BLaER1 treated with 17β-estradiol and CSF1 and Interleukin-3, amounts not matched to agents 10 nM and 100 nM (cell line): Measurements from ENCODE around the gene NOLC1.

Source experiments
- H3K27ac ChIP-seq, 11 experiments: shearing (Covaris generic); formaldehyde crosslinking; 2 replicates each; pipeline ENCODE4 v1.8.1; 2022
- H3K27me3 ChIP-seq, 11 experiments: shearing (Covaris generic); formaldehyde crosslinking; 2 replicates each; pipeline ENCODE4 v1.8.1; 2022
- H3K36me3 ChIP-seq, 11 experiments: shearing (Covaris generic); formaldehyde crosslinking; 2 replicates each; pipeline ENCODE4 v1.8.1; 2022
- H3K4me1 ChIP-seq, 10 experiments: shearing (Covaris generic); formaldehyde crosslinking; 2 replicates each; pipeline ENCODE4 v1.8.1; 2022
- H3K4me2 ChIP-seq, 11 experiments: shearing (Covaris generic); formaldehyde crosslinking; 2 replicates each; pipeline ENCODE4 v1.8.1; 2022
- H3K4me3 ChIP-seq, 10 experiments: shearing (Covaris generic); formaldehyde crosslinking; 2 replicates each; pipeline ENCODE4 v1.8.1; 2022
- H3K9ac ChIP-seq, 11 experiments: shearing (Covaris generic); formaldehyde crosslinking; 2 replicates each; pipeline ENCODE4 v1.8.1; 2022
- H3K9me3 ChIP-seq, 11 experiments: shearing (Covaris generic); formaldehyde crosslinking; replicated peaks in 1 of 11; 2 replicates each; pipeline ENCODE4 v1.8.1; 2022
- H4K20me1 ChIP-seq, 11 experiments: shearing (Covaris generic); formaldehyde crosslinking; 2 replicates each; pipeline ENCODE4 v1.8.1; 2022
- Cebpa-rat ChIP-seq, 11 experiments: shearing (Covaris generic); IDR thresholded peaks; 2 replicates each; pipeline ENCODE4 v1.8.1; 2022

Gene NOLC1

DNA sequence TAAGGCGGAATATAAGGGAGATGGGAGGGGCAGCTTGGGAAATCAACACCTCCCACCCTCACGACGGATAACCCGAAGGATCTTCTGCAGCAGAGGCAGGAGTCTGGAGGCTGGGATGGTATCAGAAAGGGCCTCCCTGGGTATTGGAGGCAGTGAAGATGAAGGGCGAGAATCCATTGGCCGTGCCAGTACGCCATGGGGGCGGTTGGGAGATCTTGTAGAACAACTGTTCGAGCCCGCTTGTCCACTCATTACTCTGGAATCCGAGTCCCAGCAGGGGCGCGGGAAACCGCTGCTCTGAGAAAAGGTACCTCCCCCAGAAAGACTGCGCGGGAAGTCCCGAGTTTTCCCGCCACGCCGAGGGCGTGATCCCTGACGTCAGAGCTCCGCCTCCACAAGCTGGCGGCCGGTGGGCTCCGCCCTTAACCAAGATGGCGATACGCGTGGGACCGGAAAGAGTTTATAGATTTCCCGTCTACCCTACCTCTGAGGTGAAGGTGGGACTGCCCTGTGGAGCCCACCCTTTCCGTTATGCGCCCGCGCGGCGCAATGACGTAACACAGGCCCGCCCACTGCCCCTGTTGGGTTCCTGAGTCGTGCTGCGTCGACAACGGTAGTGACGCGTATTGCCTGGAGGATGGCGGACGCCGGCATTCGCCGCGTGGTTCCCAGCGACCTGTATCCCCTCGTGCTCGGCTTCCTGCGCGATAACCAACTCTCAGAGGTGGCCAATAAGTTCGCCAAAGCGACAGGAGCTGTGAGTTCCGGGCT lies at the start of gene NOLC1:
Gene NOLC1, plus strand, starts transcription at position 616 of the 771 bp plus-strand sequence. Its CDS starts 22 bp downstream, at position 638.
- peak within 1 kb of the TSS; percentile 63 to 95 (median 89) for H3K27ac ChIP-seq
- peak within 1 kb of the TSS; percentile 79 to 96 (median 90) for H3K9ac ChIP-seq
- H3K36me3 ChIP-seq, result peaks cover 49 to 84% (median 77%) of the 10 kb centered on the region in 11 experiments
- peaks cover 2 to 95% (median 83%) of the 10 kb centered on the region in 11 experiments; a peak in 21 of 22 replicates for H4K20me1 ChIP-seq
- H3K27me3 ChIP-seq, result no peaks in the 10 kb centered on the region
- peaks cover 18 to 44% (median 32%) of the 10 kb centered on the region in 10 experiments for H3K4me1 ChIP-seq
- H3K9me3 ChIP-seq, result no peaks in the 10 kb centered on the region
- TF ChIP-seq Cebpa-rat (IDR thresholded peaks at IDR 0.05), result peak in 1 of 11 experiments; percentile 14; a peak in 1 of 22 replicates
- H3K4me3 ChIP-seq, result peak within 1 kb of the TSS; percentile 63 to 95 (median 90)
- peak within 1 kb of the TSS; percentile 79 to 100 (median 91) for H3K4me2 ChIP-seq

DNA sequence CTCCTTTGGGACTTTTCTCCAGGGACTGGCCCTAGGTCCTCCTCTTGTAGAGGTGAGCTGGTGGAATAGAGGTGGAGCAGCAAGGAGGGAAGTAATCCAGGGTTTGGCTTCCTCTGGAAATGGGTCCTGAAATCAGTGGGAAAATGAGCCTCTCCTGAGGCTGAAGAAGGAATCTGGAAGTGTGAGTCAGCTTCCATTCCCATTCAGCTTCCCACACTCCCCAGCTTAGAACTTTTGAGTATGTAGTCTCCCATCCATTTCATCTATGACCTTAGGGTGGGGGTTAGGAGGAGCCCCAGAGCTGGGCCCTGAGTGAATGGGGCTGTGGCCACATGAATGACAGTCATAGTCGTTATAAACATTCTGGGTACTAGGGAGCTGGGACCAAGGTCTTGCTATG lies 49.8 kb upstream of the NOLC1 start:
- Histone ChIP-seq H3K36me3 (peaks cover 11 to 58% (median 34%) of the 10 kb centered on the region in 11 experiments), H3K27me3 (no peaks in the 10 kb centered on the region), H3K9ac (no peak overlapping the region), H3K4me1 (peaks cover 28 to 36% (median 32%) of the 10 kb centered on the region in 10 experiments), H3K9me3 (no peaks in the 10 kb centered on the region), H3K27ac (no peak overlapping the region), H4K20me1 (peaks cover 8 to 35% (median 16%) of the 10 kb centered on the region in 11 experiments; a peak in 18 of 22 replicates), H3K4me2 (no peak overlapping the region), H3K4me3 (no peak overlapping the region)
- no peak for TF ChIP-seq Cebpa-rat (IDR thresholded peaks at IDR 0.05)

GRCh38 chr10:102106998-102107397 lies 45.2 kb upstream of the NOLC1 start:
- Histone ChIP-seq H3K9me3 (no peaks in the 10 kb centered on the region), H4K20me1 (peaks cover 51 to 81% (median 61%) of the 10 kb centered on the region in 11 experiments), H3K27ac (no peak overlapping the region), H3K4me2 (peak overlapping the region in 5 of 11 experiments; percentile 12 to 25 (median 18); a peak in 2 of 22 replicates), H3K4me3 (no peak overlapping the region), H3K9ac (no peak overlapping the region), H3K27me3 (no peaks in the 10 kb centered on the region), H3K4me1 (peaks cover 36 to 68% (median 52%) of the 10 kb centered on the region in 10 experiments), H3K36me3 (peaks cover 55 to 99% (median 79%) of the 10 kb centered on the region in 11 experiments)
- TF ChIP-seq Cebpa-rat (IDR thresholded peaks at IDR 0.05), result no peak

GRCh38 chr10:102109166-102110116 lies 42.7 kb upstream of the NOLC1 start:
- H3K27me3 ChIP-seq, result no peaks in the 10 kb centered on the region
- H3K9ac ChIP-seq, result peak overlapping the region in 1 of 11 experiments; percentile 12; a peak in 1 of 22 replicates
- H3K9me3 ChIP-seq, result no peaks in the 10 kb centered on the region
- peaks cover 73 to 94% (median 85%) of the 10 kb centered on the region in 11 experiments for H4K20me1 ChIP-seq
- H3K4me2 ChIP-seq, result peak overlapping the region in 1 of 11 experiments; percentile 10; a peak in 1 of 22 replicates
- H3K4me3 ChIP-seq, result no peak overlapping the region
- H3K4me1 ChIP-seq, result peaks cover 54 to 80% (median 67%) of the 10 kb centered on the region in 10 experiments
- H3K36me3 ChIP-seq, result peaks cover 55 to 82% (median 71%) of the 10 kb centered on the region in 11 experiments
- H3K27ac ChIP-seq, result no peak overlapping the region
- TF ChIP-seq Cebpa-rat (IDR thresholded peaks at IDR 0.05), result no peak

GRCh38 chr10:102111276-102111675 lies 40.9 kb upstream of the NOLC1 start:
- H3K27me3 ChIP-seq, result no peaks in the 10 kb centered on the region
- peaks cover 71 to 94% (median 80%) of the 10 kb centered on the region in 11 experiments for H4K20me1 ChIP-seq
- no peak for TF ChIP-seq Cebpa-rat (IDR thresholded peaks at IDR 0.05)
- H3K9ac ChIP-seq, result no peak overlapping the region
- H3K9me3 ChIP-seq, result no peaks in the 10 kb centered on the region
- H3K4me1 ChIP-seq, result peaks cover 50 to 75% (median 62%) of the 10 kb centered on the region in 10 experiments
- 0 out of 22 replicates have a peak overlapping the region, but pooled peaks of 1 of the 11 experiments have one; percentile 14 for H3K4me2 ChIP-seq
- peaks cover 55 to 64% (median 58%) of the 10 kb centered on the region in 11 experiments for H3K36me3 ChIP-seq
- H3K4me3 ChIP-seq, result no peak overlapping the region
- 0 out of 22 replicates have a peak overlapping the region, but pooled peaks of 1 of the 11 experiments have one; percentile 8 for H3K27ac ChIP-seq

- no peaks in the 10 kb centered on the region for H3K9me3 ChIP-seq
- H3K9ac ChIP-seq, result peak overlapping the region in 10 of 11 experiments; percentile 89 to 99 (median 96); a peak in 18 of 22 replicates
- H3K4me3 ChIP-seq, result peak overlapping the region; percentile 86 to 95 (median 90); a peak in 16 of 20 replicates
- no peaks in the 10 kb centered on the region for H3K27me3 ChIP-seq
- no peak for TF ChIP-seq Cebpa-rat (IDR thresholded peaks at IDR 0.05)
- peaks cover 45 to 54% (median 48%) of the 10 kb centered on the region in 11 experiments for H3K36me3 ChIP-seq
- peaks cover 50 to 75% (median 64%) of the 10 kb centered on the region in 10 experiments for H3K4me1 ChIP-seq
- H3K4me2 ChIP-seq, result peak overlapping the region; percentile 91 to 99 (median 97)
- peak overlapping the region in 5 of 11 experiments; percentile 17 to 97 (median 85); a peak in 2 of 22 replicates for H3K27ac ChIP-seq
- H4K20me1 ChIP-seq, result peaks cover 68 to 94% (median 70%) of the 10 kb centered on the region in 11 experiments
Observed at GRCh38 chr10:102112210-102112817, 39.9 kb upstream of the NOLC1 start.

GRCh38 chr10:102113261-102113955 lies 38.8 kb upstream of the NOLC1 start:
- Histone ChIP-seq H3K4me1 (peaks cover 59 to 75% (median 66%) of the 10 kb centered on the region in 10 experiments), H3K9ac (peak overlapping the region; percentile 88 to 99 (median 96)), H3K36me3 (peaks cover 34 to 43% (median 37%) of the 10 kb centered on the region in 11 experiments), H3K4me2 (peak overlapping the region; percentile 91 to 99 (median 97)), H3K27ac (peak overlapping the region; percentile 79 to 98 (median 87); a peak in 20 of 22 replicates), H3K27me3 (no peaks in the 10 kb centered on the region), H4K20me1 (peaks cover 57 to 91% (median 59%) of the 10 kb centered on the region in 11 experiments), H3K9me3 (no peaks in the 10 kb centered on the region), H3K4me3 (peak overlapping the region; percentile 86 to 95 (median 90))
- TF ChIP-seq Cebpa-rat (IDR thresholded peaks at IDR 0.05), result no peak
